ENCODE results near the gene CCDC85C. TPM values are rescaled to one million over a fixed set of nuclear protein-coding genes. Genes with fewer than 3 reads are reported as not detected.

Gene CCDC85C
- polyA plus RNA-seq, 3 donors, result 23.7 to 27.9 (median 25.4) TPM

DNA sequence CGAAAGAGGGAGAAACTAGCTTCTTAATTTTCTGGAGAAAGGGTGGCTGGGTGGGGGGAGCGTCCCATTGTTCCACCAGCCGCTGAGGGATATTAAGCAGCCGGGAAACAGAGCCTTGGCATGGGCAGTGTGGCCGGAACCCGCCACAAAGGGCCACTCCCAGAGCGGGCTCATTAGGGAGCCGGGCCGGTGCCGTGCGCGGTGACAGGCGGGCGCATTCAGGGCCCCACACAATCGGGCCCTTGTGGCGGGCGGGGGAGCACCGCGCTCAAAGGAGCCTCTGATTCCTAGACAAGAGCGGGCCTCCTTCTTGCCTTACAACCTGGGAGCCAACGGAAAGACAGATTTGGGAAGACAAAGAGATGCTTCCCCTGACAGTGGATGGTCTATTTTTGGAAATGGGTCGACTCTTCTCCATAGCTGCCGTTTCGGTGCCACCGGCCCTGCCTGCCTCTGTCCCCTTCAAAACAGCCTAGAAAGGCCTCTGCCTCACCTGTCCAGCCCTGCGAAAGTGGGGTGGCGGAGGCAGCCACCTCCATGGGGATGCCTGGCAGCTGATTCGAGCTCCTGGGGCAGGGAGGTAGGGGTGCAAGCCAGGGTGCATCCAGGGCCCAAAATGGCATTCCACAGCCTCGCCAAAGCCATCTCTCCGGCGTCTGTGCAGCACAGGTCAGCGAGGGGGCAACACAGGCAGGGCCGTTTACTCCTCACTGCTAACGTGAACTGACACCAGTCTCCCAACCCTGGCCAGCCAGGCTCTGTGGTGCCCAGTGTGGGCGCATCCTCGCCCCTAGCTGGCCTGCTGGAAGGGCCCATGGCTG, 10.9 kb downstream of the CCDC85C start:
- DNase-seq (ENCODE audit: low read depth in 3 of 3, low spot score in 2 of 3), result no peak

DNA sequence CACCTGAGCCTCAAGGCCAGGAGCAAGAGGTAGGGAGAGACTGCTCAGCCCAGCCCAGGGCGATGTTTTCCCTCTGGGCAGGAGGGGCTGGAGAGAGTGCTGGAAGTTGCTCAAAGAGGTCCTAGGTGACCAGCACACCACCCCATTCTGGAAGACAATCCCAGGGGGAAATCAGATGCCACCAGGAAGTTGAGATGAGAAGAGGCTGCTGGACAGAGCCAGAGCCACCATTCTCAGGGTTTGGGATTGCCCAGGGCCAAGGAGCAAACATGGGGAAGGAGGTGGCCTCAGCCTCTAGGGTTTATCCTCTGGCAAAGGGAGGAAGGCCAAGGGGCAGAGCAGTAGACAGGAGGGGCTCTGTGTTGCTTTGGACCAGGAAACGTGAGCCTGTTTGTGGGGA, 11.6 kb downstream of the CCDC85C start:
- DNase-seq (ENCODE audit: low read depth in 3 of 3, low spot score in 2 of 3), result no peak

DNA sequence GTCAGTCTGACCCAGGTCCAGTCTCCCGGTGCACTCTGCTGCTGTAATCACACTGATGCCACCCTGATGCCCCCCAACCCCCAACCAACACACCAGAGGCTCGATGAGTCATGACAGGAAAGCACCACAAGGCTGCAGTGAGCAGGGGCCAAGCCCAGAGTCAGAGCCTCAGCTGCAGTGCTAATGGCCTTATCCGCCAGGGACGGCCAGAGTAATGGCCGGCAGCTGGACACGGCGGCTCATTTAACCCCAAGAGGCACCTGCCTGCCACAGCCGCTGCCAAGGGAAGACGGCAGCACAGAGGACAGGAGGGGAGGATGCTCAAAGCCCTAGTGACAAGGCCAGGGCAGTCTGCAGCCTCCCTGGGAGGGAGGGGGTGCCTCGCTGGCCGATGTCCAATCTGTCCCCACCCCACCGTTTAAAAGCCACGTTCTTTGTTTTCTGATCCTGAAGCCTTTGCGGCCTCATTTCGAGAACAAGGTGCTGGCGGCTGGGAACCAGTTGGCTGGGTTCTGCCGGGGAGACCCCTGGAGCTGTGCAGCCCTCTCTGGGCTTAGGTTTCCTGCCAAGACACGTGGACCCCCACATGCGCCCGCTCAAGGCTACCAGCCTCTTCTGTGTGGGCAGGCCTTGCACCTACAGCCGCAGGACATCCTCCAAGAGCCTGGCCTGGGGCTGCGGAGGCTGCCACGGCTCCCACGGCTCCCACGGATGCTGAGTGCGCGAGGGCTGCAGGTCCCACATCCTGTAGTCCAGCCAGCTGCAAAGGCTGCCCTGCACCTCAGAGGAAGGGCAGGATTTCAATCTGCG, 13.1 kb downstream of the CCDC85C start:
- no peak for DNase-seq (ENCODE audit: low read depth in 3 of 3, low spot score in 2 of 3)

DNA sequence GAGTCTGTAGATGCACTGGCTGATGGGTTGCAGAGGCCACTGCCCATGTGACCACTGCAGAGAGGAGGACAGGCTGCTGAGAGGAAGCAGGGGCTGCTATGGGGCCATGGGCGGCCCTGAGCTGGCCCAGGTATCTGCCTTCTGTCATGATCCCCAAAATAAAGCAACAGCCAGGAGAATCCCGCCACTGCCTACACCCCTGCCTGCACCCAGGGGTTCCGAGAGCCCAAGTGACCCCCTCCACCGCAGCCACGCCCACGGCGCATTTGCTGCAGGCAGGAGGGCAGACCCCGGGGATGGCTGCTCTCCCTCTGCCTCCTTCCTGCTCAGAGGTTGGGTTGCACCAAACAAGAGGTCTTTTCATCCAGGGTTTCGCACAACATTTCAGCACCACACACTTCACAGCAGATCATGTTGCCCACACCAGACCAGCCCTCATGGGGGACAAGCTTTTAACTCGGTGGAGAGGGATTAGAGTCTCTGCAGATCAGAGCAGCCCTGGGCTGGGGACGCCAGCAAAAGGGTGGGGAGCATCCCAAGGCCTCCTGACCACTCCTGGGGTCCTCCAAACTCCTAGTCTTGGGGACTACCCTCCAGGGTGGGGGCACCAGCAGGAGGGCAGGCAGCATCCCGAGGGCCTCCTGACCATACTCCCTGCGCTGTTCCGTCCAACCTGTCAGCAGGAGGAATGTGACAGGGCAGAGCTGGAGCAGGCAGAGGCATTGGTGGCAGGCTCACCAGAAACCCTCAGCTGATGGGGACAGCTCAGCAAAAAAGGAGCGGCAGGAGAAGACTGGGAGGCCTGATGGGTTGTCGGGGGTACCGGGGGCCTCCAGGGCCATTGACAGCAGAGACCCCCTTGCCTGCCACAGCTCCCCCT, 14.1 kb downstream of the CCDC85C start:
- no peak for DNase-seq (ENCODE audit: low read depth in 3 of 3, low spot score in 2 of 3)

DNA sequence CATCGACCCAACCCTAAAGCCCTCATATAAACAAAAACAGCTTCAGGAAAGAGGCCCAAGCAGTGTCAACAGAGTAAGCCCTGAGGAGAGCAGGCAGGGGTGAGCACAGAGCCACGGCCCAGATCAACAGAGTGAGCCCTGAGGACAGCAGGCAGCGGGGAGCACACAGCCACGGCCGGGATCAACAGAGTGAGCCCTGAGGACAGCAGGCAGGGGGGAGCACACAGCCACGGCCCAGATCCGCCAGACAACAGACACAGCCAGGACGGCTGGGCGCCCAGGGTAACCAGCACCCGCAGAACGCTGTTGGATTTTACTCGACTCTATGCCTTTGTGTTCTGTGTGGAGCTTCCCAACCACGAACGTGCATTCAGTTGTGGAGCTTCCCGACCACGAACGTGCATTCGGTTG, 15.0 kb downstream of the CCDC85C start:
- DNase-seq (ENCODE audit: low read depth in 3 of 3, low spot score in 2 of 3), result no peak

DNA sequence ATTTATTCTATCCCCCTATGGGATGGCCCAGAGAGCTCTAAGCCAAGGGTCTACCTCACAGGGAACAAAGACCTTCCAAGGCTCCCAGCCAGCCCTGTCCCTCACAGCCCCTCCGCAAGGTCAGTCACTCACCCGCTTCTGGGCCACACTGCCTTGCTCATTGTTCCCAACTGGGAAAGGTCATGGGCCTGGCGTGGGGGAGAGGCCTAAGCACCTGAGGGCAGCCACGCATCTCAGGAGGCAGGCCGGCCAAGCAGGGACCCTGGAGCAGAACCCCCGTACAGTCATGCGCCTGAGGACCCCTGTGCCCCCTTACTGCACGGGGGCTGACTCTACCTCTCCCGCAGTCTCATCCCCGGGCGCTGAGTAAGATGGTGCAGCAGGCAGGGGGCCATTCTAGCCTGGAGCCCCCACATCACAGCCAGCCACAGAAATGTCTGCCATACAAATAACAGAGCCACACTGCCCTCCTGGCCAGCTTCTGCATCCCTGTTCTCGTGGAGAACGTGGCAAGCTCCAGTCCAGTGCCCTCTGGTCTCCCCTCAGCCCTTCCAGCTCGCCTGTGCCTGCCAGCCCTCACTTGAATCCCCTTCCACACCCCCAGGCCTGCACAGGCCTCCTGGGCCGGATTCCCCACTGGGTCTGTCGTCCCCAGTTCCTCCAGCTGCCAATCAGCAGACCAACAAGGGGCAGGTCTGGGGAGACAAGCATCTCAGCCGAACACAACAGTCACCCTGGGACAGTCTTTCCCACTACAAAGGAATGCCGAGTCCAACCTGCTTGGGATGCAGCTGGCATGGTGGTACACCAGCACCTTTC, 16.3 kb downstream of the CCDC85C start:
- no peak for DNase-seq (ENCODE audit: low read depth in 3 of 3, low spot score in 2 of 3)

DNA sequence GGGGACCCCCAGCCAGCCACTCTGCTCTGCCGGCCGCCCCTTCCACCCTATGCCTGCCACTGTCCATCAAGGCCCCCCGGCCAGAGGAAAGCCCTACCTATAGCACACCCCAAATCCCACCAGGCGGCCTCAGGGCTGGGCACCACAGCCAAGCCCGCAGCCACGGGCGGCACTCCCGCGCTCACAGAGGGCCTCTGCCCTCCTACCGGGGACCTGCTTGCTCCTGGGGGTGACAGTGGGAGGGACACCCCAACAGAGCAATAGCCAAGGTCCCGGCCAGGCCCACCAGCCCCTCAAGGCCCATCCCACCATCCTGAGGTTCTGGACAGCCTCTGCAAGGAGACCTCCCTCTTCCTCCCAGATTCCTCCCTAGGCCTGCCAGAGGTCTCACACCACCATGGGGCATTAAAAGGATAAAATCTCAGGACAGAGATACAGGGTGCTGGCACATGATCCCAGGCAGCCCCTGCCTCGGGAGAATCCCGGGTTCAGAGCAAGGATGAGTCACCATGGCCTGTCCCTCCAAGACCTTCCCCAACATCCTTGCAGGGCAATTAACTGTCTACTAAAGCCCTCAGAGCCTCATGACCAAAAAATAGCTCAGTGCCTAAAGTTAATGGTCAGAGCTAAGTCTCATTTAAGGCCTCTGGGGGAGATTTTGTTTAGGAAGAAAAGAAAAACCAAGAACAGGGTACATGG, 17.1 kb downstream of the CCDC85C start:
- DNase-seq (ENCODE audit: low read depth in 3 of 3, low spot score in 2 of 3), result no peak

DNA sequence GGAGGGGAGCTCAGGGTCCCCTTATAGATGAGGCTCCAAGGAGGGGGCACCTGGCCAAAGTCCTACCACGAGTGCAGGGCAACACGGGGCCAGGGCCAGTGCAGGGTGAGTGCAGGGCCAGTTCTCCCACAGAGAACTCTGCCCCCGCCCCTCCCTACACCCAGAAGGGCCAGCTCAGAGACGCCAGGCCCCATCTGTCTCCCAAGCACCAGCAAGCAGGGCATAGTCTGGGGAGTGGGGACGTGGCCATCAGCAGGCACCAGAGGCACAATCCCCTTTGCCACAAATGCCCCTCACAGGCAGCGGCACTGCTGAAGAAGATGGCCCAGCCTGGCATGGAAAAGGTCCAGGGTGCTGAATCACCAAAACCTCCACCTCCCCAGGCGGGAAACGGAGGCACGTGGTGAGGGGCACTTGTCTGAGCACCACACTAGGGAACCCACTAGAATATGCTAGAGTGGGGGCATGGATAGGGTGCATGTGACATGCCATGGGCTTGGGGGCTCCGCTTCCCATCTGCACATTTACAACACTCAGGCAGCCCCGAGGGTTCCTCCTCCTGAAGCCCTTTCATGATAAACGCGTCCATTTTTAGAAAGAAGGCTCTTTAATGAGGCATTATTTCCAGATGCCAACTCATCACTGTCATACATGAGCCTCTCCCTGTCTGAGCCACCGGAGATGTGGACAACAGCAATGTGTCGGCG, 17.8 kb downstream of the CCDC85C start:
- no peak for DNase-seq (ENCODE audit: low read depth in 3 of 3, low spot score in 2 of 3)

DNA sequence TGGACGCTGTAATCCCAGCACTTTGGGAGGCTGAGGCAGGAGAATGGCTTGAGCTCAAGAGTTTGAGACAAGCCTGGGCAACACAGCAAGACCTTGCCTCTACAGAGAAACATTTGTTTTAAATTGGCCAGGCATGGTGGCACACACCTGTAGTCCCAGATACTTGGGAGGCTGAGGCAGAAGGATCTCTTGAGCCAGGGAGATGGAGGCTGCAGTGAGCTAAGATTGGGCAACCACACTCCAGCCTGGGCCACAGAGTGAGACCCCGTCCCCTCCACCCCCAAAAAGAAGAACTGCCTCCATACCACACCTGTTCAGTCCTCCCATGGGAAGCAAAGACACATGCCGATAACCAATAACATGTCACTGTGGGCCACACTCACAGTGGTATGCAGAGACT, 19.2 kb downstream of the CCDC85C start:
- DNase-seq (ENCODE audit: low read depth in 3 of 3, low spot score in 2 of 3), result no peak

DNA sequence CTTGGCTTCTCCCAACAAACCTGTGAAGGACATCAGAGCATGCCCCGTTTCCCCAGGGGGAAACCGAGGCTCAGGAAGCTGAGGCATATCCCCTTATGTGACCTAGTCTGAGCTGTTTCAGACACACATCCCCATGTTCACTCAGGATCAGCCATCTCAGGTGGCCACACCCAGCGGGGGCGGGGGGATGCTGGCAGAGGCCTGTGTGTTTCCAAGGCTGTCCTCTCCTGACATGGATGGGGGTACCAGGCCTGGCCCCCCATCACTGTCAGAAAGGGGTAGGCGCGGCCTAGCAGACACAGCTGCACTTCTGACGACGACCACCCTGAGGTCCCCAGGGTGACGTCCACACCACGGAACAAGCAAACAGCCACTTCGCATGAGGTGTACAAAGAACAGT, 22.1 kb downstream of the CCDC85C start:
- no peak for DNase-seq (ENCODE audit: low read depth in 3 of 3, low spot score in 2 of 3)

DNA sequence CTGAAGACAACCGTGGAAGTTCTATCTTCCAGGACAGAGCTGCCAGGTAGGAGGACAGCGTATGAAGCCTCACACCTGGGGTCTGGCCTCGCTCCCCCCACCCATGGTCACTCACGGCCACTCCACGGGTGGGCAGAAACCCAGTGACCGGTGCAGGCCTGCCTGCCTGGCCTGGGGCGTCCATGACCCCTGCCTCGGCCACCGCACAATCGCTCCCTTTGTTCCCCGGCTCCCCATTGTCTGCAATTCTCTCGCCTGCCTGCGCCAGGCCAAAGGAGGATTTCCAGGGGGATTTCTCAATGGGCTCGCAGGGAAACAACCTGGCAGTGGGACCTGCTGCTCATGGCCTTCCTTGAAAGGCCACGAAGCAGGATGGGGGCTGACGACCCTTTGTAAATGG, 22.6 kb downstream of the CCDC85C start:
- DNase-seq (ENCODE audit: low read depth in 3 of 3, low spot score in 2 of 3), result no peak

DNA sequence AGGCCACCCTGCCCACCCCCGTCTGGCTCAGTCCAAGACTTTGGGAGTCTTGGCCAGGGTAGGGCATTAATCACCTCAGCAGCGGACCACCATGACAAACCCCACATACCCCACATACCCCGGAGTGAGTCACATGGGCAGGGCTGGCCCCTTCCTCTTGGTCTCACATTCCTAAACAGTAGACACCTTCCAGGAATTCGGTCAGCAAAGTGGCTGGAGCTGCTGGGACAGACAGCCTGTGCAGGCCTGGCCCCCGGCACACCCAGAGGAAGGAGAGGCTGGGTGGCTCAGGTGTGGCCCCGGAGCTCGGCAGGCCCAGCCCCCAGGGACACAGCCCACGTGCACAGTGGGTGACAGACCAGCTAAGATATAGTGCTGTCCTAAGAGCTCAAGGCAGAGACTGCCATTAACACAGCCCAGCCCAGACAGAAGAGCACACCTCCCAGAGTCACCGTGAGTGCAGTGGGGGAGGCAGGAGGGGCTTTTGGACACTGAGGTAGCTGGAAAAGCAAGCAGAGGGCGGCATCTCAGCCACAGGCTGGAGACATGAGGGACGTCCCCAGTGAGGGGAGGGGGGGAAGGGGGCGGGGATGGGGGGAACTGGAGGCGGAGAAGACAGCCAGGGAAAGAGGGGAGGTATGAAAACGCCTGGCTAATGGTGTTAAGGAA, 24.0 kb downstream of the CCDC85C start:
- DNase-seq (ENCODE audit: low read depth in 3 of 3, low spot score in 2 of 3), result no peak

DNA sequence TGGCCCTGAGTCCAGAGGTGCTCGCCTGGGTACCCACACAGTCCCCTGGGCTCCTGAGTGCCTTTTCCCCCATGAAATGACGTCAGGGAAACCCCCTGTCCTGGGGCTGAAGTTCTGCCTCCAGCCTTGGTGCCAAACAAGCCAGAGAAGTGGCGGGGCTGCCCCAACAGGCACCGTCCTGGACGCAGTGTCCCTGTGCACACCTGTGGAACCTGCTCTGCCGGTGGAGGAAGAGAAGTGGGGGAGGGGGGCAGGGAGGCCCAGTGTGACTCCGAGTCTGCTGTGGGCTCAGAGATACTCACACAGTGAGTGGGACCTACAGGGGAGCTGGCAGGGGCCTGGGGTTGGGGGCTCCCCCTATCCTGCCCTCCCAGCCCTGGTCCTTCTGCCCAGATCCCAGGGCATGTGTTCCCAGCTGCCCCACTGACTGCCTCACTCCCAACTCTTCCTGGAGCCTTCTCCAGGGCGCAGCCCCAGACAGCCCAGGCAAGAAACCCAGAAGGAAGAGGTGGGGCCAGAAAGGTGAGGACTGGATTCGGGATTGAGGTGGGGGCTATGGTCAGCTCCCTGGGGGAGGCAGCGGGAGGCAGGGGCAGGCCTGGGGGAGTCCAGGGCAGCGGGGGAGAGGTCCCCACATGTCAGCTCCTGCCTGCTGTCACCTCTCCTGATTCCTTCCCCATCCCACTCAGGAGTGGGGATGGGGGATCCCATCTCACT, 24.7 kb downstream of the CCDC85C start:
- DNase-seq (ENCODE audit: low read depth in 3 of 3, low spot score in 2 of 3), result no peak

DNA sequence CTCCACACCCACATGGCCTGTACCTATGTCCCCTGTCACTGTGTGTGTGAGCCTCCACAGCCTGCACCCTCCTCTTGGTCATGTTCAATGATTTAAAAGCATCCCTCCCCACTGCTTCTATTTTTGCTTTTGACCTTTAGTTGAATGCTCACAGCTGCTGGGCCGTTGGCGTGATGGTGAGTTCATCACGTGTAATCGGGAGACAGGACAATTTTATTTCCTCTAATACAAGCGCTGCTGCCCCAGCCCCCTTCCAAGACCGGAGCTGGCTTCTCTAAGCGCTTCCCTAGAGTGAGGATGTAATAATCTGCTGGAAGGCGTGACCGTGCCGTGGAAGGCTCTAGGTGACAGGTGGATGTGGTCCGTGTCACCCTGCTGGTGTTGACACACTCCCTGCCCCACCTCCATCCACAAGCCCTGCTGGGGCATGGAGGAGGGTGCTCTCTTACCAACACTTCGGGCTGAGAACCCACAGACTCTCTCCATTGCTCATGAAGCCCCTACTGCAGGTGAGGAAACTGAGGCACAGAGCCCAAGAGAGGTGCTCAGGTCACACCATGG, 25.4 kb downstream of the CCDC85C start:
- no peak for DNase-seq (ENCODE audit: low read depth in 3 of 3, low spot score in 2 of 3)

DNA sequence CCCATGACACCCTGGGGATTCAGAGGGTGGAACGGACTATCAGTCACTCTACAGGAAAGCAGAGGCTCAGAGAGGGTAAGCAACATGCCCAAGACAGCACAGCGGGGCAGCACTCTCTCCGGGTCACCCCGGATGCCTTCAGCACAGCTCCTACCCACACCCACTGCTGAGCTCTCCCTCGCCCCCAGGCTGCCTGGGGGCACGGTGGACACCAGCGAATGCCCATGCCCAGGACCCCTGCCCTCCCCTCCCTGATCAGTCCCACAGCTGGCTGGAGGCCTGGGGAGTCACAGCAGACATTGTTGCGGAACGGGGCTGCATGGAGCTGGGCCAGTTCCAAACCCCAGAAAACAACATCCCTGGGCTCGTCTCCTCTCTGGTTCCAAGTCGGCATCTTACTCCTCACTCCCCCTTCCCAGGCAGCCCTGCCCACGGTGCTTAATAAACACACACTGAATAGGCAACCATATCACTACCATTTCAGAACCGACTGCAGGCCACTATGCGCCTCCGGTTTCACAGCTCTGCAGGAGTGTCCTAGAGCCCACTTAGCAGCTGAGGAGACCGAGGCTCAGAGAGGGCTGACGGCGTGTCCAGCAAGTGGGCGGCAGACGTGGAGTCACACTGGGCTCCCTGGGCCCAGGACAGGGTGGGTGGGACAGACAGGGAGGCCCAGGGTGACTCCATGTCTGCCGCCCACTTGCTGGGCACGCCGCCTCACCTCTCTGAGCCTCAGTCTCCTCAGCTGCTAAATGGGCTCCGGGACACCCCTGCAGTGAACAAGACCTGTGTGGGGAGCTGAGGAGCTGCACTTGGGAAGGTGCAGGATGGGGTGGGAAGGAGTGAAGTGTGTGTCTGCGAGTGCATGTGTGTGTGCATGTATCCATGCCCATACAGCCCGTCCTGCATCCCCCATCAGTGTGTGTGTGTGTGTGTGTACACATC, 27.0 kb downstream of the CCDC85C start:
- DNase-seq (ENCODE audit: low read depth in 3 of 3, low spot score in 2 of 3), result no peak

DNA sequence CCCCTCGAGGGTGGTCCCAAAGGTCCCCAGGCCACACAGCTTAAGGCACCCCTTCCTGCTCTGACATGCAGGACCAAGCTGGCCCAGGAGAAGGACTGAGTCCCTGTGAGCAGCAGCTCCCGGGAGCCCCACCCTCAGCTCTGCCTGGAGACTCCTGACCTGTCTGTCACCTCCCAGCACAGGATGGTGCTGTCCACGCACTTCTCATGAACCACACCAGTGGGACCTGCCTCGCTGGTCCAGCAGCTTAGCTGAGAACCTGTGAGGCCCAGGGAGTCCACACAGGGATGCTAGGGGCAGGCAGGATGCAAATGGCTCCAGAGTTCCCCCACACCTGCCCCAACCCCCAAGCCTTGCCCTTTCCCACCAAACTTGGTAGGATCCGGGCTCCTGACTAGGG, 27.7 kb downstream of the CCDC85C start:
- DNase-seq (ENCODE audit: low read depth in 3 of 3, low spot score in 2 of 3), result no peak

All from right renal cortex interstitium (tissue), 3 donors.